Tibial artery (tissue), 4 donors: ENCODE data around the gene CTAGE1.

ENCODE experiments used
- DNase-seq, 2 donors: peaks; one replicate each; pipeline ENCODE4 v3.0.0-alpha.2; 2019
- H3K27ac ChIP-seq, 2 donors: fragments of 200-600 bp; sonication (generic) in 1 of 2; 1 replicate in 1 of 2; 2 replicates in 1 of 2; pipeline ENCODE4 v1.5.1; 2018 to 2019; ENCODE audit warnings: mild to moderate bottlenecking in 1 of 2
- H3K27me3 ChIP-seq, 2 donors: fragments of 200-600 bp; sonication (generic) in 1 of 2; one replicate each; pipeline versions ENCODE4 v1.5.1 to v1.6.0; 2016 to 2019
- H3K36me3 ChIP-seq, 3 donors: fragments of 200-600 bp; sonication (generic) in 2 of 3; one replicate each; pipeline ENCODE4 v1.5.1; 2016 to 2019; ENCODE audit warnings: mild to moderate bottlenecking in 2 of 3
- H3K4me1 ChIP-seq, 4 donors: fragments of 200-600 bp; sonication (generic) in 2 of 4; 1 replicate in 3 of 4; 2 replicates in 1 of 4; pipeline ENCODE4 v1.5.1; 2016 to 2019
- H3K4me3 ChIP-seq, 2 donors: fragments of 200-600 bp; sonication (generic) in 1 of 2; 1 replicate in 1 of 2; 2 replicates in 1 of 2; pipeline ENCODE4 v1.5.1; 2018 to 2019; ENCODE audit warnings: mild to moderate bottlenecking in 2 of 2
- H3K9me3 ChIP-seq, 3 donors: fragments of 200-600 bp; sonication (generic) in 1 of 3; one replicate each; pipeline ENCODE4 v1.5.1; 2016 to 2019
- CTCF ChIP-seq, 2 experiments: fragments of 200-600 bp in 1 of 2; fragments of 450-650 bp in 1 of 2; IDR thresholded peaks; one replicate each; pipeline ENCODE4 v1.5.1; 2017 to 2019; ENCODE audit warnings: antibody characterized with exemption in 2 of 2, mild to moderate bottlenecking in 1 of 2, moderate library complexity in 1 of 2
- intact Hi-C: fragments of 100-400 bp; cut with DNase I; formaldehyde crosslinking; loops from one replicate; pipeline ENCODE4 v1.15.0; 2023; ENCODE audit warnings: low total_unique reads

The CTAGE1 gene

GRCh38 chr18:22412176-22412911 is 5.4 kb downstream of the CTAGE1 start:
- intact Hi-C loops = no loop called here
- Histone ChIP-seq H3K4me3 (no peak overlapping the region), H3K9me3 (no peaks in the 10 kb centered on the region), H3K4me1 (peaks cover 0 to 10% (median 0%) of the 10 kb centered on the region in 4 donors), H3K27me3 (no peaks in the 10 kb centered on the region), H3K27ac (no peak overlapping the region), H3K36me3 (no peaks in the 10 kb centered on the region)
- no peak for DNase-seq
- no peak for TF ChIP-seq CTCF (IDR thresholded peaks at IDR 0.05)

GRCh38 chr18:22411446-22411845 is 6.3 kb downstream of the CTAGE1 start:
- no peaks in the 10 kb centered on the region for H3K36me3 ChIP-seq
- TF ChIP-seq CTCF (IDR thresholded peaks at IDR 0.05) = no peak
- peaks cover 0 to under 1% (median 0%) of the 10 kb centered on the region in 3 donors for H3K9me3 ChIP-seq

GRCh38 chr18:22410126-22410525 is 7.6 kb downstream of the CTAGE1 start:
- DNase-seq = no peak
- peaks cover 0 to 12% (median 5%) of the 10 kb centered on the region in 3 donors for H3K9me3 ChIP-seq
- intact Hi-C loops = no loop called here
- H3K36me3 ChIP-seq = no peaks in the 10 kb centered on the region
- TF ChIP-seq CTCF (IDR thresholded peaks at IDR 0.05) = no peak
- H3K27me3 ChIP-seq = no peaks in the 10 kb centered on the region
- peaks cover 0 to 7% (median 0%) of the 10 kb centered on the region in 4 donors for H3K4me1 ChIP-seq
- H3K4me3 ChIP-seq = no peak overlapping the region
- no peak overlapping the region for H3K27ac ChIP-seq

More at GRCh38 chr18:22411446-22411845, 6.3 kb downstream of the CTAGE1 start:
- Histone ChIP-seq H3K4me1 (peaks cover 0 to 7% (median 0%) of the 10 kb centered on the region in 4 donors), H3K4me3 (no peak overlapping the region), H3K27me3 (no peaks in the 10 kb centered on the region), H3K27ac (no peak overlapping the region)
- no peak for DNase-seq
- intact Hi-C loops = no loop called here

- no peaks in the 10 kb centered on the region for H3K27me3 ChIP-seq
- TF ChIP-seq CTCF (IDR thresholded peaks at IDR 0.05) = no peak
- H3K4me3 ChIP-seq = no peak overlapping the region
- intact Hi-C loops = no loop called here
- H3K27ac ChIP-seq = no peak overlapping the region
- H3K9me3 ChIP-seq = peaks cover 0 to 17% (median 8%) of the 10 kb centered on the region in 3 donors
- no peak for DNase-seq
- peaks cover 0 to 7% (median 0%) of the 10 kb centered on the region in 4 donors for H3K4me1 ChIP-seq
- H3K36me3 ChIP-seq = no peaks in the 10 kb centered on the region
Measured at GRCh38 chr18:22409445-22409844, 8.3 kb downstream of the CTAGE1 start.

GRCh38 chr18:22408059-22408458 is 9.7 kb downstream of the CTAGE1 start:
- intact Hi-C loops = no loop called here
- Histone ChIP-seq H3K36me3 (no peaks in the 10 kb centered on the region), H3K27ac (no peak overlapping the region), H3K27me3 (no peaks in the 10 kb centered on the region), H3K9me3 (peaks cover 0 to 17% (median 8%) of the 10 kb centered on the region in 3 donors), H3K4me3 (no peak overlapping the region), H3K4me1 (peaks cover 0 to 7% (median 0%) of the 10 kb centered on the region in 4 donors)
- no peak for TF ChIP-seq CTCF (IDR thresholded peaks at IDR 0.05)
- no peak for DNase-seq
